ENCODE results near the gene TMEM178A. TPM values are rescaled to one million over a fixed set of nuclear protein-coding genes. Genes with fewer than 3 reads are reported as not detected.

TMEM178A gene
- total and polyA plus RNA-seq, 2 experiments from 2014 or later, result 0.32 TPM; not detected in 1

DNA sequence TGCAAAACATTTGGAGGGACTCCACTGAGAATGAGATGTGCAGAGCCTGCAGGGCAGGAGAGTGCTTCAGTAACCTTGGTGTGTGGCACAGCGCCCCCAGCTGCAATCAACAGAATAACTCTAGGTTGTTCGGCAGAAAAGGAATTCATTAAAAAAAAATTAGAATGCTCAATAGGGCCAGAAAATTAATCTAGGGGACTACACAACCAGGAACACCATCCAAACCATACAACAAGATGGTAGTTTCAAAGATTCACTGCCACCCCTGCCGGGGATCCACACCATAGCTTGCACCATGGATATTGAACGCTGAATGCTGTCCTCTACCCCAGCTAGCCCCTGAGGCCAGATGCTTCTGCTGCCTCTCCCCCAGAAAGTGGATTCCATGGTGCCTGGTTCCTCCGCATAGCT is 63.2 kb downstream of the TMEM178A start:
- H3K9ac ChIP-seq, result no peak overlapping the region
- 23 to 28% methylated on average over 5 of the region's 5 CpGs for WGBS, 2 experiments (ENCODE audit: low coverage in 1 of 2, low lambda C conversion rate in 2 of 2, missing lambda C conversion rate in 2 of 2)

DNA sequence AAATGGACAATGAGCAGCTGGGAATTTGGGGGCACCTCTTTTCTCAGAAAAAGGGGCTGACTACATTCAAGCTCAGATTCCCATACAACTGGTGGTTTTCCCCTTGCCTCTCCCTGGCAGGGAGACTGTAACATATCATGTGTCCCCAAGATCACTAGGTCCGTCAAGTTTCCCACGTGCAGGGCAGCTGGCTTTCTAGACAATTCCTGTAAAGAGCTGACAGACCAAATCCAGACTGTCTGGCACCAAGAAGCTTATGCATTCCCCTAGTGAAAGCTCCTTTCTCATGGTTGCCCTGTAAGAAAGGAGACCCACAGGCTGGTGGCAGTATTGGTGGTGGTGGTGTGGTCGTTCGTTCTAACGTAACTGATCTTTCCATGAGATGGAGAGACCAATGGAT is 64.6 kb downstream of the TMEM178A start:
- H3K79me2 ChIP-seq (ENCODE audit: insufficient read depth), result 0 out of 2 replicates have a peak, but pooled peaks cover 11% of the 10 kb centered on the region
- H3K27ac ChIP-seq, result no peak overlapping the region
- H3K4me3 ChIP-seq, result no peak overlapping the region
- no peaks in the 10 kb centered on the region for H3K9me3 ChIP-seq (ENCODE audit: low read depth)
- in situ Hi-C loops (cut with MboI), result no loop called here
- no peak overlapping the region for H3K9ac ChIP-seq
- H3K27me3 ChIP-seq (replicated peaks; ENCODE audit: insufficient read depth), result no peaks in the 10 kb centered on the region
- DNase-seq, result no peak
- no peak overlapping the region for H2AFZ ChIP-seq
- 66 to 67% methylated on average over 5 of the region's 5 CpGs for WGBS, 2 experiments (ENCODE audit: low coverage in 1 of 2, low lambda C conversion rate in 2 of 2, missing lambda C conversion rate in 2 of 2)
- H3K4me1 ChIP-seq (ENCODE audit: insufficient read depth), result peaks cover 2% of the 10 kb centered on the region
- no peaks in the 10 kb centered on the region for H3K9me2 ChIP-seq (ENCODE audit: insufficient read depth)
- no peaks in the 10 kb centered on the region for H4K20me1 ChIP-seq (ENCODE audit: insufficient read depth)
- TF ChIP-seq EZH2 (IDR thresholded peaks at IDR 0.05; ENCODE audit: insufficient read depth, poor library complexity, severe bottlenecking), result no peak
- TF ChIP-seq EZH2phosphoT487 (IDR thresholded peaks at IDR 0.05; ENCODE audit: insufficient read depth, low read depth), result no peak
- peaks cover 8% of the 10 kb centered on the region for H3F3A ChIP-seq (ENCODE audit: insufficient read depth)
- H3K4me2 ChIP-seq (ENCODE audit: unreplicated experiment), result no peak overlapping the region
- 0 out of 2 replicates have a peak, but pooled peaks cover 6% of the 10 kb centered on the region for H3K36me3 ChIP-seq (ENCODE audit: low read depth)

More for the DNA sequence above, 63.2 kb downstream of the TMEM178A start:
- H3K4me2 ChIP-seq (ENCODE audit: unreplicated experiment), result no peak overlapping the region
- H2AFZ ChIP-seq, result no peak overlapping the region
- H3K27ac ChIP-seq, result no peak overlapping the region
- no peaks in the 10 kb centered on the region for H3K9me2 ChIP-seq (ENCODE audit: insufficient read depth)
- DNase-seq, result peak; percentile 73
- TF ChIP-seq EZH2 (IDR thresholded peaks at IDR 0.05; ENCODE audit: insufficient read depth, poor library complexity, severe bottlenecking), result no peak
- TF ChIP-seq EZH2phosphoT487 (IDR thresholded peaks at IDR 0.05; ENCODE audit: insufficient read depth, low read depth), result no peak
- no peaks in the 10 kb centered on the region for H4K20me1 ChIP-seq (ENCODE audit: insufficient read depth)
- H3K9me3 ChIP-seq (ENCODE audit: low read depth), result no peaks in the 10 kb centered on the region
- peaks cover 8% of the 10 kb centered on the region; the same call in 1 of the 2 replicates for H3F3A ChIP-seq (ENCODE audit: insufficient read depth)
- H3K27me3 ChIP-seq (replicated peaks; ENCODE audit: insufficient read depth), result no peaks in the 10 kb centered on the region
- H3K4me1 ChIP-seq (ENCODE audit: insufficient read depth), result peaks cover 15% of the 10 kb centered on the region
- in situ Hi-C loops (cut with MboI), result no loop called here
- no peaks in the 10 kb centered on the region for H3K79me2 ChIP-seq (ENCODE audit: insufficient read depth)
- no peak overlapping the region for H3K4me3 ChIP-seq
- 0 out of 2 replicates have a peak, but pooled peaks cover 6% of the 10 kb centered on the region for H3K36me3 ChIP-seq (ENCODE audit: low read depth)

DNA sequence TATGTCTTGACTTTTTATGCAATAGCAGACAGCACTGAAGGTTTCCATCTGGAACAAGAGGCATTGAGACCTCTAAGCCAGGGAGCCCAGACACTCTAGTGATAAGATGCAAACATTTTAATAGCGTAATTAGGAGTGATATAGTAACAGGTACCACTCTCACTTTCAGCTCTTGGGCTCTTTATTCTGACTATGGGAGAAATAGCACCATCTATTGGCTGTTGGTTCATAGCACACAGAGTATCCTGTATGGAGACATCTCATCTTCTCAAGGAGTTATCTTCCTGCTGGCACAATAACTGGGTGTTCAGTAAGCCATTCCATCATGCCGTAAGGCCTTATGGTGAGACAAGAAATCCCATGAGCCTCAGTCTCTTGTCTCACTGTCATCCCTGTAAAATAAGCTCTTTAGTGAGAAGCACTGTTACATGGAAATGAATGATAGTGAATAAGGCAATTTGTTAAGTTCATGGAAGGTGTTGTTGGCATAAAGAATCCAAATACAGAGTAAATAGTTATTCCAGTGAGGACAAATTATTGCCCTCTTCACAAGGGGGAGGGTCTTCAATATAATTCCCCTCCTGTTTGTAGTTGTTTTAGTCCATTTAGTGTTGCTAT is 65.1 kb downstream of the TMEM178A start:
- Histone ChIP-seq H3K36me3 (ENCODE audit: low read depth) (peaks cover 10% of the 10 kb centered on the region; the same call in 1 of the 2 replicates), H3K4me3 (no peak overlapping the region), H3F3A (ENCODE audit: insufficient read depth) (peaks cover 13% of the 10 kb centered on the region), H3K79me2 (ENCODE audit: insufficient read depth) (peaks cover 15% of the 10 kb centered on the region), H3K4me2 (ENCODE audit: unreplicated experiment) (no peak overlapping the region), H3K27ac (no peak overlapping the region), H3K4me1 (ENCODE audit: insufficient read depth) (peaks cover 4% of the 10 kb centered on the region; the same call in 1 of the 2 replicates), H3K9me2 (ENCODE audit: insufficient read depth) (no peaks in the 10 kb centered on the region), H4K20me1 (ENCODE audit: insufficient read depth) (no peaks in the 10 kb centered on the region), H3K9ac (no peak overlapping the region), H3K27me3 (replicated peaks; ENCODE audit: insufficient read depth) (no peaks in the 10 kb centered on the region), H2AFZ (no peak overlapping the region), H3K9me3 (ENCODE audit: low read depth) (no peaks in the 10 kb centered on the region)
- in situ Hi-C loops (cut with MboI), result no loop called here
- DNase-seq, result peak; percentile 52
- TF ChIP-seq EZH2 (IDR thresholded peaks at IDR 0.05; ENCODE audit: insufficient read depth, poor library complexity, severe bottlenecking), result no peak
- TF ChIP-seq EZH2phosphoT487 (IDR thresholded peaks at IDR 0.05; ENCODE audit: insufficient read depth, low read depth), result no peak
- 90 to 96% methylated on average over 2 of the region's 2 CpGs for WGBS, 2 experiments (ENCODE audit: low coverage in 1 of 2, low lambda C conversion rate in 2 of 2, missing lambda C conversion rate in 2 of 2)

DNA sequence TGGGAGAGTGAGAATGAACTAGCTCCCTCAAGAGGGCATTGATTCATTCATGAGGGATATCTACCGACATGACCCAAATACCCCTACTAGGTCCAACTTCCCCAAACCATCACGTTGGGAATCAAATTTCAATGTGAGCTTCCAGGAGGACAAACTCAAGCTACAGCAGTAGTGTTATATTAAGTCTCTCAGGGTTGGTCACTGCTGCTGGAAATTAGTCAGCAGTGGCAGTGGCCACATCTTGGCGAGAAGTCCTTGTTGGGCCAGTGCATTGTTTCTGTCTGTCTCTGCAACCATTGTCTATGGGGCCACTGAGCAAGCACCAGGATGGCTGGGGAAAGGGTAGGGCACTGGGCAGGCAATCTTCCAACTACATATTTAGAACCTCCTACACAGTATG is 65.8 kb downstream of the TMEM178A start:
- peaks cover 19% of the 10 kb centered on the region for H3K79me2 ChIP-seq (ENCODE audit: insufficient read depth)
- no peaks in the 10 kb centered on the region for H4K20me1 ChIP-seq (ENCODE audit: insufficient read depth)
- peaks cover 17% of the 10 kb centered on the region for H3K36me3 ChIP-seq (ENCODE audit: low read depth)
- no peak overlapping the region for H3K4me3 ChIP-seq
- no peaks in the 10 kb centered on the region for H3K9me2 ChIP-seq (ENCODE audit: insufficient read depth)
- in situ Hi-C loops (cut with MboI), result no loop called here
- no peak overlapping the region for H2AFZ ChIP-seq
- H3K4me2 ChIP-seq (ENCODE audit: unreplicated experiment), result no peak overlapping the region
- 93 to 95% methylated on average over 3 of the region's 3 CpGs for WGBS, 2 experiments (ENCODE audit: low coverage in 1 of 2, low lambda C conversion rate in 2 of 2, missing lambda C conversion rate in 2 of 2)
- peaks cover 20% of the 10 kb centered on the region for H3F3A ChIP-seq (ENCODE audit: insufficient read depth)
- TF ChIP-seq EZH2 (IDR thresholded peaks at IDR 0.05; ENCODE audit: insufficient read depth, poor library complexity, severe bottlenecking) (no peak), EZH2phosphoT487 (IDR thresholded peaks at IDR 0.05; ENCODE audit: insufficient read depth, low read depth) (no peak)
- H3K4me1 ChIP-seq (ENCODE audit: insufficient read depth), result peaks cover 12% of the 10 kb centered on the region
- H3K9ac ChIP-seq, result no peak overlapping the region
- H3K9me3 ChIP-seq (ENCODE audit: low read depth), result no peaks in the 10 kb centered on the region
- no peak for DNase-seq
- H3K27ac ChIP-seq, result no peak overlapping the region
- H3K27me3 ChIP-seq (replicated peaks; ENCODE audit: insufficient read depth), result no peaks in the 10 kb centered on the region

Measured in GM23248 (cell line).